Skeletal muscle tissue (tissue), 4 donors: Measurements from ENCODE around the gene LATS2. TPM values are rescaled to one million over a fixed set of nuclear protein-coding genes. Genes with fewer than 3 reads are reported as not detected.

Source experiments
- H3K27ac ChIP-seq: one replicate; pipeline ENCODE4 v1.7.0; 2013; ENCODE audit warnings: mild to moderate bottlenecking, low read depth, low read length, inconsistent platforms
- H3K27me3 ChIP-seq, 3 donors: one replicate each; pipeline ENCODE4 v1.7.0; 2013; ENCODE audit warnings: low read length in 3 of 3; ENCODE audit not compliant: control insufficient read depth in 3 of 3, insufficient read depth in 3 of 3
- H3K36me3 ChIP-seq, 3 donors: one replicate each; pipeline ENCODE4 v1.7.0; 2013; ENCODE audit warnings: low read length in 3 of 3; ENCODE audit not compliant: control insufficient read depth in 3 of 3, insufficient read depth in 3 of 3
- H3K4me1 ChIP-seq, 3 donors: one replicate each; pipeline ENCODE4 v1.7.0; 2013; ENCODE audit warnings: low read length in 3 of 3, mild to moderate bottlenecking in 3 of 3; ENCODE audit not compliant: control insufficient read depth in 3 of 3, insufficient read depth in 3 of 3
- H3K4me3 ChIP-seq, 3 donors: one replicate each; pipeline ENCODE4 v1.7.0; 2013; ENCODE audit warnings: low read length in 3 of 3
- H3K9ac ChIP-seq, 3 donors: one replicate each; pipeline ENCODE4 v1.7.0; 2013; ENCODE audit warnings: low read length in 3 of 3, mild to moderate bottlenecking in 3 of 3, moderate library complexity in 2 of 3, low read depth in 1 of 3
- H3K9me3 ChIP-seq, 3 donors: one replicate each; pipeline ENCODE4 v1.7.0; 2013; ENCODE audit warnings: low read length in 3 of 3; ENCODE audit not compliant: control insufficient read depth in 3 of 3
- total RNA-seq: library from RNA; depleted of rRNA; stranded (reverse); fragments of >200 nt; gene quantifications from one replicate; pipeline ENCODE4 v1.2.3, GENCODE V29; 2014
- donor health status: Osteomylitis.

Gene LATS2
- total RNA-seq, 1 donor from 2014 or later: 8.9 TPM

DNA sequence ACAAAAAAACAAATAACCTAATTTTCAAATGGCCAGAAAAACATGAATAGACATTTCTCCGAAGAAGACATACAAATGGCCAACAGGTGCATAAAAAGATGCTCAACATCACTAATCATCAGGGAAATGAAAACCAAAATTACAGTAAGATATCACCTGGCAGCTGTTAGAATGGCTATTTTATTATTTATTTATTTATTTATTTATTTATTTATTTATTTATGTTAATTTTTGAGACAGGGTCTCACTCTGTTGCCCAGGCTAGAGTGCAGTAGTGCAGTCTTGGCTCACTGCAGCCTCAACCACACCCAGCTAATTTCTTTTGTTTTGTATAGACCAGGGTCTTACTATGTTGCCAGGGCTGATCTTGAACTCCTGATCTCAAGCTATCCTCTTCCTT, 27.1 kb upstream of the LATS2 start:
- Histone ChIP-seq H3K4me3 (no peak overlapping the region), H3K36me3 (no peaks in the 10 kb centered on the region), H3K9ac (no peak overlapping the region), H3K27me3 (no peaks in the 10 kb centered on the region), H3K4me1 (no peaks in the 10 kb centered on the region), H3K9me3 (no peaks in the 10 kb centered on the region), H3K27ac (no peak overlapping the region)

DNA sequence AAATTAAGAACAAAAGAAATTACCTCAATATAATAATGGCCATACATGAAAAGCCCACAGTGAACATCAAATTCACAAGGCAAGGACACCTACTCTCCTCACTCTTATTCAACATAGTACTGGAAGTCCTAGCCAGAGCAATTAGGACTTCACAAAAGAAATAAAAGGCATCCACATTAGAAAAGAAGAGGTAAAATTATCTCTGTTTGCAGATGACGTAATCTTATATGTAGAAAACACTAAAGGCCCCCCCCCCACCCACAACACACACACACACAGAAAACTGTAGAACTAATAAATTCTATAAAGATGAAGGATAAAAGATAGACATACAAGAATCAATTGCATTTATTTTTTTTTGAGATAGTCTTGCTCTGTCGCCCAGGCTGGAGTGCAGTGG, 25.5 kb upstream of the LATS2 start:
- H3K36me3 ChIP-seq: no peaks in the 10 kb centered on the region
- no peak overlapping the region for H3K4me3 ChIP-seq
- no peaks in the 10 kb centered on the region for H3K4me1 ChIP-seq
- no peak overlapping the region for H3K27ac ChIP-seq
- no peaks in the 10 kb centered on the region for H3K27me3 ChIP-seq
- no peak overlapping the region for H3K9ac ChIP-seq
- H3K9me3 ChIP-seq: no peaks in the 10 kb centered on the region

DNA sequence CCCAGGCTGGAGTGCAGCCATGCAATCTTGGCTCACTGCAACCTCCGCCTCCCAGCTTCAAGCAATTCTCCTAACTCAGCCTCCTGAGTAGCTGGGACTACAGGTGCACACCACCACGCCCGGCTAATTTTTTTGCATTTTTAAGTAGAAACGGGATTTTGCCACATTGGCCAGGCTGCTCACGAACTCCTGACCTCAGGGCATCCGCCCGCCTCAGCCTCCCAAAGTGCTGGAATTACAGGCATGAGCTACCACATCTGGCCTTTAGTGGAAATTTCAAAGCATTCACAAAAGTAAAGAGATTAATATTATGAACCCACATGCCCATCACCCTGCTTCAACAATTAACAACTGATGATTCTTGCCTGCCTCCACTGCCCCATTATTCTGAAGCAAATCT, 20.5 kb upstream of the LATS2 start:
- H3K27me3 ChIP-seq: no peaks in the 10 kb centered on the region
- H3K4me1 ChIP-seq: peaks cover 0 to 7% (median 0%) of the 10 kb centered on the region in 3 donors
- no peaks in the 10 kb centered on the region for H3K36me3 ChIP-seq
- no peak overlapping the region for H3K4me3 ChIP-seq
- H3K27ac ChIP-seq: no peak overlapping the region
- H3K9ac ChIP-seq: no peak overlapping the region
- no peaks in the 10 kb centered on the region for H3K9me3 ChIP-seq

DNA sequence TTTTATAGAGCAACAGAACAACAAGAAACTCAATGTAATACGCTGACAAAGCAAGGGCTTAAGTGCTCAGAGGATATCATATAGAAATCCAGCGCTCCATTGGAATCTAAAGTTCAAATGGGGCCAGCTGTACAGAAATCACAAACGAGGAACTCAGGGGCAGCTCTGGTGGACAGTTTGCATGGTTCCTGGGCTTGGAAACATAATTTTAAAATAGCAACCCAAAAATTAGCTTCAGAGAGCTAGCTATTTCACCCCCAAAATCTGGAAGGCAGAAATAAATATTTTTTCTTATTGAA, 19.2 kb upstream of the LATS2 start:
- peak overlapping the region in 1 of 3 donors; percentile 1 for H3K9ac ChIP-seq
- no peak overlapping the region for H3K27ac ChIP-seq
- no peaks in the 10 kb centered on the region for H3K27me3 ChIP-seq
- H3K9me3 ChIP-seq: no peaks in the 10 kb centered on the region
- H3K36me3 ChIP-seq: no peaks in the 10 kb centered on the region
- H3K4me3 ChIP-seq: no peak overlapping the region
- H3K4me1 ChIP-seq: peaks cover 0 to 7% (median under 1%) of the 10 kb centered on the region in 3 donors

DNA sequence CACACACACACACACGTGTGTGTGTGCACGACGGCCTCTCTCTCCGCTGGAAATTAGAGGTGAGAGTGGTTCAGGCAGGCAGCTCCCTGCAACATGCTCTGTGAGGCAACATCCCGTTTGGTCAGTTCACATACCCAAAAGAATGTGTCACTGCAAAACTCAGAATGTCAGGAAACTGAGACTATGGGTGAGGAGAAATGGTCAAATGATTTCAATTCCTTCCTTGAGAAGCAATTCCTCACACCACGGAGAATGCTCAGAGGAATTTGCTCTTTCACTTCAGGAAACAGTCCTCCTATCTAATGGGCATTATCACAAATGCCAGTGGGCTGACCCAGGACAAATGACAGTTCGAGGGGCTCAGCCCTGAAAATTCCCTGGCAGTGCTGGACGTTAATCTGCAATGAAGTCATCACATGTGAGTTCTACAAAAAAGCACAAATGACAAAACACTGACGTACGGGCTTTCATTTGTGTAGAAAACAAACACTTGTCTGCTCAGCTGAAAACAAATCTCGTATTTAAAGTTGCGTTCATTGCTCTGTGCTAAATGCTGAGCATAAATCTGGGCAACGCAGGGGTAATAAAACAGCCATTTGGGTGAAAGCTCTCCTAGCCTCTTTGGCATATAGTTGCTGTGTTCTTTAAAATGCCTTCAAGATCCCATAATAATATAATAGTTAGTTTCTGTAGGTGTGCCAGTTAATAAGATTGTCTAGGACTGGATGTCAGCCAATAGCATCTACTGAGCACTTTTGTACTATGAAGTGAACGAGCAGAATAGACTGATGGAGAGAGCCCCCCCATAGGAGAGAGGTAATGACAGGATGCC, 18.6 kb upstream of the LATS2 start:
- Histone ChIP-seq H3K27ac (peak overlapping the region; percentile 0), H3K4me3 (peak overlapping the region; percentile 12 to 57 (median 37))

DNA sequence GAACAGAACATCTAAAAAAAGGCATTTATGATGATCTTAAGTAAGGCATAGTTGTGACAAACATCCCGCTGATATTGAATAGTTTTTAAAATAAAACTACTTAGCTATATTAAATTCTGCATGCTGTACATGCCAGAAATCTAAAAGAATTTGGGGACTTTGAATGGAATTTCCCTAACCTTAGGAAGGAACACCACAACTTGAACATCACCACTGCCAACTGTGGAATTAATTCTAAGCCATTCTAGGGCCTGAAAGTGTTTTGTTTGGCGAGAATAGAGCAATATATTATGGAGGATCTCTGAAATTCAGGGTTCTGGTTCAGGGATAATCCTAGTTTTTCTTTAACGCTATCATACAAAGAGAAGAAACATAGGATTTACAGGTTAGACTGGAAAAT, 17.8 kb upstream of the LATS2 start:
- H3K27me3 ChIP-seq: no peaks in the 10 kb centered on the region
- no peak overlapping the region for H3K4me3 ChIP-seq
- no peaks in the 10 kb centered on the region for H3K9me3 ChIP-seq
- peak overlapping the region; percentile 0 for H3K27ac ChIP-seq
- H3K4me1 ChIP-seq: peaks cover 0 to 8% (median 7%) of the 10 kb centered on the region in 3 donors
- H3K36me3 ChIP-seq: no peaks in the 10 kb centered on the region
- no peak overlapping the region for H3K9ac ChIP-seq

More for the DNA sequence above, 18.6 kb upstream of the LATS2 start:
- Histone ChIP-seq H3K9me3 (no peaks in the 10 kb centered on the region), H3K9ac (peak overlapping the region in 2 of 3 donors; percentile 1 to 47), H3K36me3 (no peaks in the 10 kb centered on the region), H3K27me3 (no peaks in the 10 kb centered on the region), H3K4me1 (peaks cover 0 to 7% (median 6%) of the 10 kb centered on the region in 3 donors)

DNA sequence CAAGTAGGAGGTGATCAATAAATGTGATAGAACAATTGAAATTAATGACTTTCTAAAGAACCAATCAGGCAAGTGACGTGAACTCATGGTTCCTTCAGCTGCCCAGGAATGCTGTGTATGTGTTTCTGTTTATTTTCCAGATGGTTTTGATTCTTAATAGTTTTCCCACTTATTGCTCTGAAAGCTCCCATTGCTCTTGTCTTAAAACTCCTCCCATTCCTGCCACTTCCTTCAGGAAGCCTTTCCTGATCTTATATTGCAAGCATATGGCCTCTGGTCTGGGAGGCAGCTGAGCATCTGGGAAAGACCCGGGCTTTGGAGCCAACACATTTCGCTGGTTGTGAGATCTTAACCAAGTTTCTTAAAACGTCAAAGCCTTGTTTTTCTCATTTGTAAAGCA, 17.1 kb upstream of the LATS2 start:
- H3K4me1 ChIP-seq: peaks cover 0 to 8% (median 7%) of the 10 kb centered on the region in 3 donors
- H3K36me3 ChIP-seq: no peaks in the 10 kb centered on the region
- H3K27me3 ChIP-seq: no peaks in the 10 kb centered on the region
- H3K9ac ChIP-seq: no peak overlapping the region
- H3K27ac ChIP-seq: no peak overlapping the region
- no peaks in the 10 kb centered on the region for H3K9me3 ChIP-seq
- no peak overlapping the region for H3K4me3 ChIP-seq

DNA sequence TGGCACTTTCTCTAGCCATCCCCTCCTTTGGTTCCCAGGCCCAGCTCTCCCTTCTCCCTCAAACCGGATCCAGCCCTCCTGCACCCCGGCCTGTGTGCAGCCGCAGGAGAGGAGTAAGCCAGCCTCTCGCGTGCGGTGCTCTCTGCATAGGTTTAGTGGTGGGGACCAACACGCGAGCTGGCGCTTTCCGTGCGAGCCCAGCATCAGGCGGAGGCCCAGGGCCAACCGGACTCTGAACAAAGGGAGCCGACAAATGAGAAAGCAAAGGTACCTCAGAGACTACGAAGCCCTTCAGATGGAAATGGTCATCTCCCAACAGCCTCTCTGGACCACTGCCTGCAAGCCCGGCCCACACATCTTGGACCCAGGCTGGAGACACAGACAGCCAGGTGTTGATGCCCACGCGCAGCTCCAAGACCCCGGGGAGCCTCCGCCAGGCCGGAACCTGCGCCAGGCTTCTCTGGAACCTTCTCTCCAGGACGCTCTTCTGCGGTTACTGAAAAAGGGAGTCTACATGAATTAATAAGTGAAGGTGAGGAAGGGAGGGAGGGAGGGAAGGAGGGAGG, 16.5 kb upstream of the LATS2 start:
- H3K4me3 ChIP-seq: no peak overlapping the region
- H3K27me3 ChIP-seq: no peaks in the 10 kb centered on the region
- no peak overlapping the region for H3K27ac ChIP-seq
- H3K36me3 ChIP-seq: no peaks in the 10 kb centered on the region
- no peak overlapping the region for H3K9ac ChIP-seq
- H3K4me1 ChIP-seq: peaks cover 0 to 8% (median 7%) of the 10 kb centered on the region in 3 donors
- no peaks in the 10 kb centered on the region for H3K9me3 ChIP-seq

DNA sequence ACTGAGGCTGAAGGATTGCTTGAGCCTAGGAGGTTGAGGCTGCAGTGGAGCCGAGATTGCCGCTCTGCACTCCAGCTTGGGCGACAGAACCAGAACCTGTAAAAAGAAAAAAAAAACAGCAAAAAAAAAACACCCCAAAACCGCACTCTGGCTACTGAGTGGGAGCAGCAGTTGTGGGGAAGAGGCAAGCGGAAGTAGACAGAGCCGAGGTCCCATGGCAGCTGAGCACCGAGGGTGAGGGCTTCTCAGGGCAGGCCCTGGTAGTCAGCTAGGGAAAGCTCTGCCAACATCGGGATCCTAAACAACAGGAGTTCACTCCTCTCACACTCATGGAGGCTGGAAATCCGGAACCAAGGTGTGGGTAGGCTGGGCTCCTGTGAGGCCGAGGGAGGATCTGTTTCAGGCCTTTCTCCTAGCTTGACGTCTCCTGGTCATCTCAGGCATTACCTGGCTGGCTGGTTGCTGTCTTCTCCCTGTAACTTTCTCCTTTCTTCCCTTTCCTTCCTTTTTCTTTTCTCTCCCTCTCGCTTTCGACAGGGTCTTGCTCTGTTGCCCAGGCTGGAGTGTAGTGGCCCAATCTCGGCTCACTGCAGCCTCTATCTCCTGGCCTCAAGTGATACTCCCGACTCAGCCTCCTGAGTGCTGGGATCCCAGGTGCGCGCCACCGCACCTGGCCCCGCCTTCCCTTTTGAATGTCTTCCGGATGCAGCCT, 15.8 kb upstream of the LATS2 start:
- Histone ChIP-seq H3K4me1 (peaks cover 0 to 8% (median 7%) of the 10 kb centered on the region in 3 donors), H3K27ac (no peak overlapping the region), H3K27me3 (no peaks in the 10 kb centered on the region), H3K36me3 (no peaks in the 10 kb centered on the region), H3K4me3 (no peak overlapping the region), H3K9ac (no peak overlapping the region), H3K9me3 (no peaks in the 10 kb centered on the region)

DNA sequence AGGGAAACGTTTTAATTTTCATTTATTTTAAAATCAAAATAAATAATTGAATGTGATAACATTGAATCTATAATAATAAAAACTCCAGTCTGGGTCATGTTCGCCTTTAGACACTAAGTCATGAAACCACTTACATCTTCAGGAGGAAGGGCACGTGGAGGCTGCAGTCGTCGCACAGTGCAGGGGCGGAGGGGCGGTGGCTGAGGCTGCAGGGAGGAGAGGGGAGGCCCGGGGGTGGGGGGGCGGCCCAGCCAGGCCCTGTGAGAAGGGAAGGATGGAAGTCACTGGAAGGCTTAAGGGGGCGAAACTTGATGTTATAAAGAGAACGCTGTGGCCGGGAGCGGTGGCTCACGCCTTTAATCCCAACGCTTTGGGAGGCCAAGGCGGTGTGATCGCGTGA, 14.9 kb upstream of the LATS2 start:
- no peaks in the 10 kb centered on the region for H3K27me3 ChIP-seq
- no peak overlapping the region for H3K27ac ChIP-seq

More for the DNA sequence above, 14.9 kb upstream of the LATS2 start:
- no peaks in the 10 kb centered on the region for H3K9me3 ChIP-seq
- no peaks in the 10 kb centered on the region for H3K36me3 ChIP-seq
- no peak overlapping the region for H3K4me3 ChIP-seq
- H3K4me1 ChIP-seq: peaks cover 0 to 8% (median 7%) of the 10 kb centered on the region in 3 donors
- no peak overlapping the region for H3K9ac ChIP-seq
